HepG2 (cell line): Measurements from ENCODE around the gene UPK1A. TPM values are rescaled to one million over a fixed set of nuclear protein-coding genes. Genes with fewer than 3 reads are reported as not detected.
A peak's percentile ranks its signal among the peaks of the same experiment; 100 is the strongest.

Experiments used
- CBFB ChIP-seq: sonication (generic); formaldehyde crosslinking; IDR thresholded peaks from 2 replicates; pipeline ENCODE4 v1.4.0; 2020; ENCODE audit warnings: missing genetic modification reagents
- JDP2 ChIP-seq: sonication (generic); formaldehyde crosslinking; IDR thresholded peaks from 2 replicates; pipeline ENCODE4 v1.8.1; 2022; ENCODE audit warnings: missing genetic modification reagents, borderline replicate concordance
- JUND ChIP-seq: sonication (generic); formaldehyde crosslinking; IDR thresholded peaks from 2 replicates; pipeline ENCODE4 v1.8.0; 2022; ENCODE audit warnings: mild to moderate bottlenecking, missing genetic modification reagents
- KMT2B ChIP-seq: IDR thresholded peaks from 2 replicates; pipeline ENCODE4 v1.6.1; 2016; ENCODE audit warnings: missing genetic modification reagents, missing compliant biosample characterization
- PCBP1 ChIP-seq: fragments of 200-400 bp; formaldehyde crosslinking; IDR thresholded peaks from 2 replicates; pipeline ENCODE4 v1.6.1; 2017; ENCODE audit warnings: mild to moderate bottlenecking, low read depth, low read length, borderline replicate concordance
- PHF20 ChIP-seq: sonication (generic); formaldehyde crosslinking; IDR thresholded peaks from 2 replicates; pipeline ENCODE4 v1.5.0; 2020; ENCODE audit warnings: mild to moderate bottlenecking, missing genetic modification reagents
- PHF21A ChIP-seq: sonication (generic); formaldehyde crosslinking; IDR thresholded peaks from 2 replicates; pipeline ENCODE4 v1.5.0; 2020; ENCODE audit warnings: mild to moderate bottlenecking, missing genetic modification reagents
- SOX13 ChIP-seq, 3 experiments: fragments of 450-650 bp in 1 of 3; sonication (generic) in 1 of 3; formaldehyde crosslinking in 1 of 3; IDR thresholded peaks in 2 of 3; conservative IDR thresholded peaks in 1 of 3; 2 replicates each; pipeline versions ENCODE4 v1.5.0 to v1.6.1; 2016 to 2020; ENCODE audit warnings: antibody characterized with exemption in 1 of 3, mild to moderate bottlenecking in 1 of 3, missing compliant biosample characterization in 1 of 3, missing genetic modification reagents in 1 of 3, moderate library complexity in 1 of 3
- SP5 ChIP-seq: IDR thresholded peaks from 2 replicates; pipeline ENCODE4 v1.6.1; 2016; ENCODE audit warnings: low read depth, borderline replicate concordance
- YEATS4 ChIP-seq: sonication (generic); formaldehyde crosslinking; IDR thresholded peaks from 2 replicates; pipeline ENCODE4 v1.4.0; 2020; ENCODE audit warnings: missing genetic modification reagents, borderline replicate concordance
- ZFP36L2 ChIP-seq: sonication (generic); formaldehyde crosslinking; IDR thresholded peaks from 2 replicates; pipeline ENCODE4 v1.4.0; 2020; ENCODE audit warnings: missing genetic modification reagents
- ZNF446 ChIP-seq: sonication (generic); formaldehyde crosslinking; IDR thresholded peaks from 2 replicates; pipeline ENCODE4 v1.5.0; 2020; ENCODE audit warnings: mild to moderate bottlenecking, missing genetic modification reagents
- ZNF720 ChIP-seq: sonication (generic); formaldehyde crosslinking; IDR thresholded peaks from 2 replicates; pipeline ENCODE4 v1.4.0; 2020; ENCODE audit warnings: missing genetic modification reagents
- polyA plus RNA-seq, 8 experiments: library from polyadenylated mRNA; depleted of rRNA in 3 of 8; stranded (reverse) in 7 of 8; unstranded in 1 of 8; fragments of >200 nt; fragmentation: Illumina TruSeq in 4 of 8; extraction: Trizol in 4 of 8; gene quantifications; 2 replicates each; pipeline versions ENCODE4 v1.2.1 to v1.2.3, GENCODE V29; 2011 to 2016; ENCODE audit warnings: low read depth in 4 of 8, missing spikeins in 1 of 8, mixed read lengths in 1 of 8; ENCODE audit not compliant: insufficient read depth in 1 of 8
- total RNA-seq, 5 experiments: library from RNA; depleted of rRNA; stranded (reverse); fragments of >200 nt; fragmentation: Illumina TruSeq; extraction: Trizol; gene quantifications; 2 replicates each; pipeline ENCODE4 v1.2.3, GENCODE V29; 2016; ENCODE audit warnings: low read depth in 1 of 5
- TF ChIP-seq, protein P1 (sequence below): sonication (generic); formaldehyde crosslinking; IDR thresholded peaks from 2 replicates; pipeline ENCODE4 v1.9.0; 2022; ENCODE audit warnings: low read depth, missing genetic modification reagents
- TF ChIP-seq, protein P2 (sequence below): IDR thresholded peaks from 2 replicates; pipeline ENCODE4 v1.6.1; 2016; ENCODE audit warnings: missing compliant biosample characterization, missing genetic modification reagents, borderline replicate concordance
- TF ChIP-seq, protein P3 (sequence below): sonication (generic); formaldehyde crosslinking; IDR thresholded peaks from 2 replicates; pipeline ENCODE4 v1.5.0; 2020; ENCODE audit warnings: mild to moderate bottlenecking, missing genetic modification reagents, borderline replicate concordance
- TF ChIP-seq, protein P4 (sequence below): sonication (generic); formaldehyde crosslinking; IDR thresholded peaks from 2 replicates; pipeline ENCODE4 v1.4.0; 2020; ENCODE audit warnings: missing genetic modification reagents
- TF ChIP-seq, protein P5 (sequence below): sonication (generic); formaldehyde crosslinking; IDR thresholded peaks from 2 replicates; pipeline ENCODE4 v1.8.1; 2023; ENCODE audit warnings: mild to moderate bottlenecking, moderate library complexity, missing genetic modification reagents

Gene UPK1A
- total and polyA plus RNA-seq, 2 of the 13 experiments (the other 11 are each of a cell fraction or from before 2014, with no cell fraction given), result 2.9 TPM; not detected in 1

DNA sequence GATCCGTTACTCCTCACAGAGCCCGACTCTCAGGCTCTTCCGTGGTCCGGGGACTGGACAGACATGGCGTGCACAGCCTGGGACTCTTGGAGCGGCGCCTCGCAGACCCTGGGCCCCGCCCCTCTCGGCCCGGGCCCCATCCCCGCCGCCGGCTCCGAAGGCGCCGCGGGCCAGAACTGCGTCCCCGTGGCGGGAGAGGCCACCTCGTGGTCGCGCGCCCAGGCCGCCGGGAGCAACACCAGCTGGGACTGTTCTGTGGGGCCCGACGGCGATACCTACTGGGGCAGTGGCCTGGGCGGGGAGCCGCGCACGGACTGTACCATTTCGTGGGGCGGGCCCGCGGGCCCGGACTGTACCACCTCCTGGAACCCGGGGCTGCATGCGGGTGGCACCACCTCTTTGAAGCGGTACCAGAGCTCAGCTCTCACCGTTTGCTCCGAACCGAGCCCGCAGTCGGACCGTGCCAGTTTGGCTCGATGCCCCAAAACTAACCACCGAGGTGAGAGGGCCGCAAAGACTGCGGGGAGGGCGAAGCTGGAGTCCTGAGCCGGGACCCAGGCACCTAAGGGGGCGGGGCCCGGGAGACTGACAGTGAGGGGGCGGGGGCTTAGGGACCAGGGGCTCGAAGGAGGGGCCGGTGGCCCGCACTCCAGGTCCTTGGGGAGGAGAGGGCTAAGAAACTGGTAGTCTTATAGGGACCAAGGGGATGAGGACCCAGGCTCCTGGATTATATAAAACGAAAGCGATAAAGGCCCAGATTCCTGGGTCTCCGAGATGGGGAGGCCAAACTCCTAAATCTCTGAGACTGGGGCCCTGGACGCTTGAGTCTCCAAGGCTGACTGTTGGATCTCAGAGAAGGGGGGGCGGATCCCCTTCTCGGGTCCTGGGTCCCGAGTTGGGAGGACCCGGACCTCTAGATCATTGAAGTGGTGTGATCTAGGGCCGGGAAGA lies 22.8 kb upstream of the UPK1A start (continued):
- TF ChIP-seq SOX13 (IDR thresholded peaks at IDR 0.05) (no peak), SOX13 (CRISPR knock-in tag; conservative IDR thresholded peaks at IDR 0.05 in 1 of 2, IDR thresholded peaks at IDR 0.05 in 1 of 2) (peak in 1 of 2 experiments; percentile 34; a peak in 2 of 4 replicates), PHF21A (CRISPR knock-in tag) (peak; percentile 81), ZNF446 (peak; percentile 93), JUND (0 out of 2 replicates have a peak, but pooled peaks have one; percentile 43), PCBP1 (0 out of 2 replicates have a peak, but pooled peaks have one; percentile 82), JDP2 (CRISPR knock-in tag) (peak; percentile 34; the same call in 1 of the 2 replicates), KMT2B (peak; percentile 49; the same call in 1 of the 2 replicates), SP5 (CRISPR knock-in tag) (0 out of 2 replicates have a peak, but pooled peaks have one; percentile 33), ZNF720 (CRISPR knock-in tag) (no peak), PHF20 (peak; percentile 52), YEATS4 (CRISPR knock-in tag) (peak; percentile 74; the same call in 1 of the 2 replicates), ZFP36L2 (CRISPR knock-in tag) (no peak), CBFB (CRISPR knock-in tag) (peak; percentile 67; the same call in 1 of the 2 replicates)
- TF ChIP-seq, protein P1, sequence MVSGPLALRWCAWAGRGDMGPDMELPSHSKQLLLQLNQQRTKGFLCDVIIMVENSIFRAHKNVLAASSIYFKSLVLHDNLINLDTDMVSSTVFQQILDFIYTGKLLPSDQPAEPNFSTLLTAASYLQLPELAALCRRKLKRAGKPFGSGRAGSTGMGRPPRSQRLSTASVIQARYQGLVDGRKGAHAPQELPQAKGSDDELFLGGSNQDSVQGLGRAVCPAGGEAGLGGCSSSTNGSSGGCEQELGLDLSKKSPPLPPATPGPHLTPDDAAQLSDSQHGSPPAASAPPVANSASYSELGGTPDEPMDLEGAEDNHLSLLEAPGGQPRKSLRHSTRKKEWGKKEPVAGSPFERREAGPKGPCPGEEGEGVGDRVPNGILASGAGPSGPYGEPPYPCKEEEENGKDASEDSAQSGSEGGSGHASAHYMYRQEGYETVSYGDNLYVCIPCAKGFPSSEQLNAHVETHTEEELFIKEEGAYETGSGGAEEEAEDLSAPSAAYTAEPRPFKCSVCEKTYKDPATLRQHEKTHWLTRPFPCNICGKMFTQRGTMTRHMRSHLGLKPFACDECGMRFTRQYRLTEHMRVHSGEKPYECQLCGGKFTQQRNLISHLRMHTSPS (CRISPR knock-in tag), result no peak
- TF ChIP-seq, protein P2, sequence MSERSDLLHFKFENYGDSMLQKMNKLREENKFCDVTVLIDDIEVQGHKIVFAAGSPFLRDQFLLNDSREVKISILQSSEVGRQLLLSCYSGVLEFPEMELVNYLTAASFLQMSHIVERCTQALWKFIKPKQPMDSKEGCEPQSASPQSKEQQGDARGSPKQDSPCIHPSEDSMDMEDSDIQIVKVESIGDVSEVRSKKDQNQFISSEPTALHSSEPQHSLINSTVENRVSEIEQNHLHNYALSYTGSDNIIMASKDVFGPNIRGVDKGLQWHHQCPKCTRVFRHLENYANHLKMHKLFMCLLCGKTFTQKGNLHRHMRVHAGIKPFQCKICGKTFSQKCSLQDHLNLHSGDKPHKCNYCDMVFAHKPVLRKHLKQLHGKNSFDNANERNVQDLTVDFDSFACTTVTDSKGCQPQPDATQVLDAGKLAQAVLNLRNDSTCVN, result peak; percentile 39; the same call in 1 of the 2 replicates
- TF ChIP-seq, protein P3, sequence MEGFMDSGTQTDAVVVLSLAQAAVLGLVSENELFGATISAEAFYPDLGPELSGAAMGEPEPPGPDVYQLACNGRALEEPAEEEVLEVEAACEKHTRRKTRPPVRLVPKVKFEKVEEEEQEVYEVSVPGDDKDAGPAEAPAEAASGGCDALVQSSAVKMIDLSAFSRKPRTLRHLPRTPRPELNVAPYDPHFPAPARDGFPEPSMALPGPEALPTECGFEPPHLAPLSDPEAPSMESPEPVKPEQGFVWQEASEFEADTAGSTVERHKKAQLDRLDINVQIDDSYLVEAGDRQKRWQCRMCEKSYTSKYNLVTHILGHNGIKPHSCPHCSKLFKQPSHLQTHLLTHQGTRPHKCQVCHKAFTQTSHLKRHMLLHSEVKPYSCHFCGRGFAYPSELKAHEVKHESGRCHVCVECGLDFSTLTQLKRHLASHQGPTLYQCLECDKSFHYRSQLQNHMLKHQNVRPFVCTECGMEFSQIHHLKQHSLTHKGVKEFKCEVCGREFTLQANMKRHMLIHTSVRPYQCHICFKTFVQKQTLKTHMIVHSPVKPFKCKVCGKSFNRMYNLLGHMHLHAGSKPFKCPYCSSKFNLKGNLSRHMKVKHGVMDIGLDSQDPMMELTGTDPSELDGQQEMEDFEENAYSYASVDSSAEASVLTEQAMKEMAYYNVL (CRISPR knock-in tag), result 0 out of 2 replicates have a peak, but pooled peaks have one; percentile 49
- TF ChIP-seq, protein P4, sequence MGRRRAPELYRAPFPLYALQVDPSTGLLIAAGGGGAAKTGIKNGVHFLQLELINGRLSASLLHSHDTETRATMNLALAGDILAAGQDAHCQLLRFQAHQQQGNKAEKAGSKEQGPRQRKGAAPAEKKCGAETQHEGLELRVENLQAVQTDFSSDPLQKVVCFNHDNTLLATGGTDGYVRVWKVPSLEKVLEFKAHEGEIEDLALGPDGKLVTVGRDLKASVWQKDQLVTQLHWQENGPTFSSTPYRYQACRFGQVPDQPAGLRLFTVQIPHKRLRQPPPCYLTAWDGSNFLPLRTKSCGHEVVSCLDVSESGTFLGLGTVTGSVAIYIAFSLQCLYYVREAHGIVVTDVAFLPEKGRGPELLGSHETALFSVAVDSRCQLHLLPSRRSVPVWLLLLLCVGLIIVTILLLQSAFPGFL (CRISPR knock-in tag), result 0 out of 2 replicates have a peak, but pooled peaks have one; percentile 75
- TF ChIP-seq, protein P5, sequence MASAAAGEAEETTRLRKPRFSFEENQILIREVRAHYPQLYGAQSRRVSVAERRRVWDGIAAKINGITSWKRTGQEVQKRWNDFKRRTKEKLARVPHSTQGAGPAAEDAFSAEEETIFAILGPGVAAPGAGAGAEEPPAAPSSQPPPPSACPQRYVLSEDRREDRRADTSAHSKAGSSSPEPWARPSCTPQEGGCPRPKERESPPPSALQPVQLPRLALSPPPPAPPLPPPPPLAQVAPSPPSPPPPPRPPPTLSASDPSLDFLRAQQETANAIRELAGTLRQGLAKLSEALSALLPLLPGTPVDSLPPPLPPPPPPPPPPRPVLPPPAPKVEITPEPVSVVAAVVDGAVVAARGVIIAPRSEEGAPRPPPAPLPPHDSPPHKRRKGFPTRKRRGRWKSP, result peak; percentile 64
